Anterior cingulate cortex (tissue), 58 donors: ENCODE results near the gene KCTD5.
"Not testable (repeated sequence)": the region's sequence is repeated elsewhere in the genome, so short reads cannot be mapped to it uniquely, and the experiment has no call there.

Experiments
- DNase-seq, 58 donors: peaks; one replicate each; lab custom pipeline; 2025; lab: John Stamatoyannopoulos, UW

The KCTD5 gene

DNA sequence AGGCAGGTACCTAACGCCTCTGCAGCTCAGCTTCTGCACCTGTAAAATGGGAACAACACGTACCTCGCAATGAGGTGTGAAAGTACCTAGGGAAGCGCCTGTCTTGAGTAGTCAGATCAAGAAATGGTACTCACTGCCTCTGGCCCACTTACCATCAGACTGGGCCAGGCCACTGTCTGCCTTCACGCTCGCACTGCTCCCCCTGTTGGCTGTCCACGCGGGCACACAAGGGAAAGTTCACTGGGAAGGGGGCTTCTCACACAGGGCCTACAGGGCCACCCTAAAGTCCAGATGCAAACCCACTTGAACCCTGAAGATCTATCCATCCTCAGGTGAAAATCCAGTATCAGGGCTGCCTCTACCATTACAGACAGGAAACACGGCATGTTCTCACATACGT is 11.1 kb upstream of the KCTD5 start:
- not testable (repeated sequence) for DNase-seq

DNA sequence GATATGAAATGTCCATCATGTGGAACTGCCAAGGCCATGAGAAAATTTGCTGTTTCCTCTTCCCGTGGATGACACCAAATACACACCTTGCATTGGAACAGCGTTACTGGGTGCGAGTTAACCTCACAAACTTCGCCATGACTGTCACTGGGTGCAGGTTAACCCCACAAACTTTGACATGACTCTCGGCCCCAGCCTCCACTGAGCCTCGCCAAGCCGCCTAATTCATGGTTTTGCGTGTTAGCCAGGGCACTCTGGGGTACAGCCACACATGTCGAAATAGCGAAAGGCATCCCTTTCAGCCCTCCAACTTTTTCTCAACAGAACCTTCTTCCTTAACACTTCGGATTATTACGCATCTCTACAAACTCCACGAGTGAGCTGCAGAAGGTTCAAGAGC is 10.6 kb upstream of the KCTD5 start:
- no peak for DNase-seq

DNA sequence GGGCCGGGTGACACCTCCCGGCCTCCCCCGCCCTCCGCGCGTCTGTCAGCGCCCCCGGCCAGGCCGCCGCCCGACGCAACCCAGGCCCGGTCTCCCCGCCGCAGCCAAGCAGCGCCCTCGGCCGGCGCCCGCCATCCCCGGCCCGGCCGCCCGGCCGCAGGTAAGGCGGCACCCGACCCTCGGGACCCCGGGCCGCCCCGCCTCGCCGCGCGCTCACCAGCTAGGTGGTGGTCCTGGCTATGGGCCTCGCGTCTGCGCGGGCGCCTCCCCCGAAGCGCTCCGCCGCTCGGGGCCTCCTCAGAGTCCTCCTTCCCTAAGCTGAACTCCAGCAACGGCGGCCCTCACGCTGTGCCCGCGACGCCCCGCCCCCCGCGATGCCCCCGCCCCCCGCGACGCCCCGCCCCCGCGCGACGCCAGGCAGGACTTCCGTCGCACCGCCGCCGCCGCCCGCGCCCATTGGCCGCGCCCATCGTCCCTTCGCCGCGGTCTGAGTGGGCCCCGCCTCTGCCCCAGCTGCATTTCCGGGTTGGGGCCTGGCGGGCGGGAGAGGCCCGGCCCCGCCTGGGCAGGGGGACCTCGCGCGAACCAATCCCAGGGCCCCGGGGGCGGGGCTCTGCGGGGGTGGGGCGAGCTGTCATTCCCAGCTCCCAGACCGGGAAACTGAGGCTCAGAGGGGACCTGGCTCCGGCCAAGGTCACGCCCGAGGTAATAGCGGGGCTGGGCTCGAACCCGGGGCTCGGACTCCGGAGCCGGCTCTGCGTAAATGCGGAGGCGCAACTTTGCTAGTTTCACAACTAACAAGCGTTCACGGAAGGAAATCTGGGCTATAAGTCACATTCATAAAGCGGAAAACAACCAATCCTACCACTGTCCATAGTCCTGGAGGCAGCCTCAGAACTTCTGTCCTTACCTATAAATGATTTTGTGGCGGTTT is 9.0 kb upstream of the KCTD5 start:
- peak; percentile 30 to 98 (median 93) for DNase-seq

GRCh38 chr16:2675021-2675420 is 7.3 kb upstream of the KCTD5 start:
- no peak for DNase-seq

DNA sequence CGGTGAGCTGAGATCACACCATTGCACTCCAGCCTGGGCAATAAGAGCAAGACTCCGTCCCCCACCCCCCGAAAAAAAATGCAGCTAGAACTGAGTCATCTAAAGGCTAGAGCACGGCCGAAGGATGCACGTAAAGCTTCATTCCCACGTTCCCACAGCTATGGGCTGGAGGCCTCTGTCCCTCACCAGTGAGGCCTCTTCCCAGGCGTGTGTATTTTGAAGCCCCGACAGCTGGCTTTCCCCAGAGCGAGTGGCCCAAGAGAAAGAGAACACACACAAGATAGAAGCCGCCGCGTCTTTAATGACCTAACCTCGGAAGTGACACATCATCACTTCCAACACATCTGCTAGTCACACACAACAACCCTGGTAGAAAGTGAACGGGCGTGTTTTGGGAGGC is 6.6 kb upstream of the KCTD5 start:
- no peak for DNase-seq

GRCh38 chr16:2676937-2677336 is 5.4 kb upstream of the KCTD5 start:
- not testable (repeated sequence) for DNase-seq

DNA sequence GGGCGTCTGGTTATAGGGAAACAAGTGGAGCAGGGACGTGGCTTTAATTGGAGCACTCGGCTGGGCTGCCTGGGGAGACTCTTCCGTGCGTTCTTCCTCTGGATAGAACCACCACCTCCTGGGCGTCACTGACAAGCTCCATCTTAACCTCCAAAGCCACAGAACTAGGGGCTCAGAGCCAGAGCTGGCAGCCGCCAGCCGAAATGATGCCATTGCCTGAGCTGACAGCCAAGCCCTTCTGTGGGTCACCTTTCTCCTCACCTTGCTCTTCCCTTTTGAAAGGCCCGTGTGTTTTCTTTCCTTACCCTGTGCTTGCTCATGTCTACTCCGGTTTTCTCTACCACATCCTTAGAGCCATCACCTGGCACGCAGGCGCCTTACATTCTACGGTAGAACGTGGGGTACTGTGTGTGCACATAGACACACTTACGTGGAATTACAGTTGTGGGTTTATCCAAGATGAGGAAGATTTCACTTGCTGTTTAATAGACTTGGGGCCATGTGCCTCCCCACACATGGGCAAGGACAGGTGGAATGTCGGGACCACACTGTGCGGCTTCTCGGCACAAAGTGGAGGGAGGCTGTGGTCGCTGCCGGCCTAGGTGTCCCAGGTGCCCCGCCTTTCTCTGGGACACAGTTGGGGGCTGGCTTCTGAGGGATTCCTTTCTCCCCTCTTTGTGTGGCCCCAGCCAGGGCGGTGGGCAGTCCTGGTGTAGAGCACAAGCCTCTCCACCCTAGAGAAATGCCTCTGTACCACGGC is 3.9 kb upstream of the KCTD5 start:
- not testable (repeated sequence) for DNase-seq

DNA sequence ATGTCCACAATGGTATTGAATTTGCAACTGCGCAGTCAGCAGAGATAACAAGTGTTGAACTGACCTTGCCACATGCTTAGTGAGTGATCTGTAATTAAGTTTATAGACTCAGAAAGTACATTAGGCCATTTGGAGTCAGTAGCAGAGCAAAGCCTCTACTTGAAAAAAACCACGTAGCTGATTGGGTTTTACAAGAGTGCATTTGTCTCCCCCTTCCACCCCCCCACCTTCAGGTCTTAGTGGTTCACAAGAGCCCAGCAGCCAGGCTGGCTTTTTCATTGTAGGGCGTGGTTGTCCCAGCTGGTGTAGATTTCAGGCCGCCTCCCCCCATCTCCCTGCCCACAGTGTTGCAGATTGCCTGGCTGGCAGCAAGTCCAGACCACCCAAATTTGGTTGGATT is 2.4 kb upstream of the KCTD5 start:
- not testable (repeated sequence) for DNase-seq

DNA sequence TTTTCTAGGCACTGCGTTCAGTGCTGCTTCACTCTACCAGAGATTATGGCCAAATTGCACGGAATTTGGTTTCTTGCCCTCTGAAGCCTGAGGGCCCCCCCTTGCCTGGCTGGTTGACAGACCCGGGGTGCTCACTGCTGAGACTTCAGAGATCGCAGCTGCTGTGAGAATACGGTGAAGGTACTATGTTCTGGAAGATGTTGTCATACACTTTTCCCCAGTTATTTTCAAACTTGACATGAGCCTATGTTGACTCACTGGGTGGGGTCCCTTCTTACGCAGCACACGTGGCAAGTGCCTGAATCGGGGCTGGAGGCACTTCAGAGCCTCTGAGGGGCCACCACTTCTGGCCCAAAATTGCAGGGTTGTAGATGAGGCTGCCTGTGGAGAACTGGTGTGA is 2.0 kb upstream of the KCTD5 start:
- not testable (repeated sequence) for DNase-seq

- DNase-seq: not testable (repeated sequence)
These were observed 718 bp downstream of the KCTD5 start for GRCh38 chr16:2683041-2683440.

DNA sequence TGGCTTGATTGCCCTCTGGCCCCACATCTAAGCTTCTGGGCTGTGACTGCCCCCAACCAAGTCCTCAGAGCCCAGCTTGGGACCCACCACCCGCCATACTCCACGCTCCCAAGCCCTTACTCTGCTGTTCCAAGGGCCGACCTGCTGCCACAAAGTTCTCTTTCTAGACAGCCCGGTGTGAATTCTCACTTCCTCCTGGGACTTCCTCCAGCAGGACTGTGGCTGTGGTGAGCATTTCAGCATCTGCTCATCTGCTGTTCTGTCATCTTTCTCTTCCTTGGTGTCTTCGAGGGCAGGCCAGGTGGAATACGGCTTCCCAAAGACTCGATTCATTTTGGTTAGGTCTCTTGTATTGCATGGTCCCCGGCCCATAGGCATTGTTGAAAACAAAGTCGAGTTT is 3.8 kb downstream of the KCTD5 start:
- DNase-seq: not testable (repeated sequence)

DNA sequence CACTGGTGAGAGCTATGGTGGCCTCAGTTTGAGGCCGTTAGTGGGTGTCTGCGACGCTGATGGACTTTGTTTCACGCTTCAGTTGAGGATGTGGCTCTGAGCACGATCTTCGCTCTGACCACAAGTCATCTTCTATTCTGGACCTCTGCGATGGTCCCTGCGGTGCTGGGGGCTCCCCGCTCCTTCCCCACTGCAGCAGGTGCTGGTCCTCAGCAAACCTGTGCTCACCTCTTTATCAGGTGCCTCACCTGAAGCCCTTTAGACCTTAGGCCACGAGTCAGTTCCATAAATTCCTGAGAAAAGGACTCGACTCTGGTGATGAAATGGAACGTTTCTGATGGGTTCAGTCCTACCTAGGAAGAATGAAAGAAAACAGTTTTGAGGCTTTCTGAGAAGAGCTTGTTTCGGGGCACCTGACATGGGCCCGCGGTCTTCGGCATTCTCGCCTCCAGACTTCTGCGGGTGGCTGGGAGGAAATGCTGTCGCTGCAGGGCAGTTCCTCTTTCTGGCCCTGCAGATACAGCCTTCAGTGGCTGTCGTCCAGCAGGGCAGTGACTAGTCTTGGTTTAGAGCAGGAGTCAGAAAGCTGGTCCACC is 4.7 kb downstream of the KCTD5 start:
- DNase-seq: peak in 7 of 58 donors; percentile 5 to 26 (median 18)

GRCh38 chr16:2687531-2688308 is 5.4 kb downstream of the KCTD5 start:
- no peak for DNase-seq

GRCh38 chr16:2689422-2689821 is 7.1 kb downstream of the KCTD5 start:
- DNase-seq: not testable (repeated sequence)

GRCh38 chr16:2689968-2690801 is 7.9 kb downstream of the KCTD5 start:
- DNase-seq: peak in 2 of 58 donors; percentile 10 to 26

- no peak for DNase-seq
These were observed 8.5 kb downstream of the KCTD5 start for GRCh38 chr16:2690852-2691251.

DNA sequence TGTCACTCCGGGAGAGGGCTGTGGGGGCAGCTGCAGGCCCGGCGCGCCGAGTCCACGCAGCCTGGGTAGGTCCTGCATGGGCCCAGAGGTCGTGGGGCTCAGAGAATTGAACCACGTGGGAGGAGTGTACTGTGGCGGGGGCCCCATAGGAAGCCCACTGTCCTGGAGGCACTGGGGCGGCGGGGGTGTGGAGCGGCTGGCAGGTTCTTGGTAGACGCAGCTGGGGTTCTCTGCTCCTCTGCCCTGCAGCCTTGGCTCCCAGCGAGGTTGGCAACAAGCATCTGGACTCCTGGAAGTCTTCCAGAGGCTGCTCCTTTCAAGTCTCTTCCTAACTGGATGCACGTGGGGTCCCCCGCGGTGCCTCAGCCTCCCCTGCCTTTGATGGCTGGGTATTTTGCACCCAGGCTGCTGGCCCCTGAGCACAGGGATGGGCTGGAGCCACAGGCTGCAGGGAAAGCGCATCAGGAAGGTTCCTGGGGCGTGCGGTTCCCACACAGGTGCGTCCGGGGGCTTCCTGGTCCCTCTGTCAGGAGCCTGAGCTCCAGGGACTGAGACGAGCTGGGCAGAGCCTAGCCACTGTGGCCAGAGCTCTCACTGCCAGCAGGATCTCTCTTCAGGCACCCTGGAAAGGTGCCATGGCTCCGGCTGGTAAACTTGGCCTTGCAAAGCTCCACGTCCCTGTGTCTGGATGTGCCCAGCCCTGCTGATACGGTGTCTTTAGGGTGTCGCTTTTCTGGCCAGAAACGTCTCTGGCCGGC is 9.3 kb downstream of the KCTD5 start:
- DNase-seq: peak in 37 of 58 donors; percentile 28 to 75 (median 55)

GRCh38 chr16:2692251-2692947 is 10.1 kb downstream of the KCTD5 start:
- DNase-seq: peak in 55 of 58 donors; percentile 21 to 90 (median 68)
